ENCODE data around the gene SUN1. TPM values are rescaled to one million over a fixed set of nuclear protein-coding genes. Genes with fewer than 3 reads are reported as not detected.
A peak's percentile ranks its signal among the peaks of the same experiment; 100 is the strongest.

SUN1 gene
- total and polyA plus RNA-seq, 2 donors from 2014 or later, result 40.4 to 168 TPM

- Histone ChIP-seq H3K9ac (ENCODE audit: low read length in 3 of 3) (no peak overlapping the region), H3K27me3 (ENCODE audit: control insufficient read depth, insufficient read depth, low read length) (no peaks in the 10 kb centered on the region), H3K27ac (ENCODE audit: low read depth in 2 of 2, low read length in 2 of 2) (peak overlapping the region in 1 of 2 donors; percentile 38), H3K9me3 (ENCODE audit: control insufficient read depth in 2 of 3, insufficient read depth in 1 of 3, low read length in 3 of 3) (no peaks in the 10 kb centered on the region), H3K36me3 (ENCODE audit: control insufficient read depth in 2 of 3, insufficient read depth in 3 of 3, low read length in 3 of 3) (peaks cover 0 to 12% (median 12%) of the 10 kb centered on the region in 3 donors), H3K4me1 (ENCODE audit: control insufficient read depth in 2 of 3, insufficient read depth in 2 of 3, low read depth in 1 of 3, low read length in 3 of 3) (peaks cover 0 to 19% (median 18%) of the 10 kb centered on the region in 3 donors), H3K4me3 (ENCODE audit: low read length in 3 of 3) (no peak overlapping the region)
- FAIRE-seq (no peak), DNase-seq (peak in 3 of 5 donors; percentile 26 to 35 (median 33))
- intact Hi-C loops (cut with DNase I), result no loop called here
- TF ChIP-seq CTCF (IDR thresholded peaks at IDR 0.05; ENCODE audit: borderline replicate concordance, extremely low read depth, insufficient read depth), result no peak
These were observed 4.2 kb downstream of the SUN1 start for GRCh38 chr7:836429-836828.

- Histone ChIP-seq H3K9ac (ENCODE audit: low read length in 3 of 3) (no peak overlapping the region), H3K27me3 (ENCODE audit: control insufficient read depth, insufficient read depth, low read length) (no peaks in the 10 kb centered on the region), H3K27ac (ENCODE audit: low read depth in 2 of 2, low read length in 2 of 2) (peak overlapping the region in 1 of 2 donors; percentile 38), H3K9me3 (ENCODE audit: control insufficient read depth in 2 of 3, insufficient read depth in 1 of 3, low read length in 3 of 3) (no peaks in the 10 kb centered on the region), H3K4me1 (ENCODE audit: control insufficient read depth in 2 of 3, insufficient read depth in 2 of 3, low read depth in 1 of 3, low read length in 3 of 3) (peaks cover 0 to 19% (median 18%) of the 10 kb centered on the region in 3 donors), H3K36me3 (ENCODE audit: control insufficient read depth in 2 of 3, insufficient read depth in 3 of 3, low read length in 3 of 3) (peaks cover 0 to 17% (median 13%) of the 10 kb centered on the region in 3 donors), H3K4me3 (ENCODE audit: low read length in 3 of 3) (no peak overlapping the region)
- no peak for FAIRE-seq
- peak in 1 of 5 donors; percentile 53 for DNase-seq
- intact Hi-C loops (cut with DNase I), result no loop called here
- TF ChIP-seq CTCF (IDR thresholded peaks at IDR 0.05; ENCODE audit: borderline replicate concordance, extremely low read depth, insufficient read depth), result no peak
These were observed 4.7 kb downstream of the SUN1 start for GRCh38 chr7:837001-837400.

- no peak for FAIRE-seq
- Histone ChIP-seq H3K4me3 (ENCODE audit: low read length in 3 of 3) (no peak overlapping the region), H3K9me3 (ENCODE audit: control insufficient read depth in 2 of 3, insufficient read depth in 1 of 3, low read length in 3 of 3) (no peaks in the 10 kb centered on the region), H3K27me3 (ENCODE audit: control insufficient read depth, insufficient read depth, low read length) (no peaks in the 10 kb centered on the region), H3K36me3 (ENCODE audit: control insufficient read depth in 2 of 3, insufficient read depth in 3 of 3, low read length in 3 of 3) (peaks cover 0 to 41% (median 30%) of the 10 kb centered on the region in 3 donors), H3K9ac (ENCODE audit: low read length in 3 of 3) (no peak overlapping the region), H3K27ac (ENCODE audit: low read depth in 2 of 2, low read length in 2 of 2) (no peak overlapping the region), H3K4me1 (ENCODE audit: control insufficient read depth in 2 of 3, insufficient read depth in 2 of 3, low read depth in 1 of 3, low read length in 3 of 3) (peaks cover 0 to 12% (median 3%) of the 10 kb centered on the region in 3 donors)
- no peak for DNase-seq
- TF ChIP-seq CTCF (IDR thresholded peaks at IDR 0.05; ENCODE audit: borderline replicate concordance, extremely low read depth, insufficient read depth), result no peak
- intact Hi-C loops (cut with DNase I), result no loop called here
These were observed 7.8 kb downstream of the SUN1 start for GRCh38 chr7:840001-840600.

All from kidney (tissue), 14 donors.